IPS DF 6.9 (cell line): ENCODE measurements around the gene GPR146.

ENCODE experiments used
- DNase-seq: peaks from one replicate; pipeline ENCODE4 v3.0.0-alpha.2; 2013; ENCODE audit warnings: low read depth, low spot score
- H3K27ac ChIP-seq: one replicate; pipeline ENCODE4 v1.5.1; 2013; ENCODE audit warnings: low read length, control low read depth
- H3K27me3 ChIP-seq: 2 replicates; pipeline ENCODE4 v1.6.1; 2013; ENCODE audit warnings: mild to moderate bottlenecking, low read length; ENCODE audit not compliant: control insufficient read depth, insufficient read depth
- H3K36me3 ChIP-seq: 2 replicates; pipeline ENCODE4 v1.6.1; 2013; ENCODE audit warnings: low read length; ENCODE audit not compliant: control insufficient read depth, insufficient read depth
- H3K4me1 ChIP-seq: 2 replicates; pipeline ENCODE4 v1.6.1; 2013; ENCODE audit warnings: low read length; ENCODE audit not compliant: control insufficient read depth, insufficient read depth
- H3K4me3 ChIP-seq: 2 replicates; pipeline ENCODE4 v1.5.1; 2013; ENCODE audit warnings: mild to moderate bottlenecking, low read length
- H3K9me3 ChIP-seq: 2 replicates; pipeline ENCODE4 v1.6.1; 2013; ENCODE audit warnings: low read length, inconsistent platforms; ENCODE audit not compliant: control insufficient read depth, insufficient read depth
- WGBS: extraction: QIAGEN DNeasy Blood & Tissue Kit; methylation state at CpG from one replicate; pipeline ENCODE4 v1.1.7; 2013; ENCODE audit warnings: mixed read lengths, missing lambda C conversion rate; ENCODE audit not compliant: insufficient read length, insufficient coverage; 5-methylcytosine and 5-hydroxymethylcytosine counted together

GPR146 gene

GRCh38 chr7:1104516-1105179 lies 60.3 kb downstream of the GPR146 start:
- no peaks in the 10 kb centered on the region for H3K9me3 ChIP-seq
- H3K36me3 ChIP-seq: no peaks in the 10 kb centered on the region; the same call in 1 of the 2 replicates
- no peaks in the 10 kb centered on the region; the same call in 1 of the 2 replicates for H3K4me1 ChIP-seq

GRCh38 chr7:1105189-1105588 lies 60.8 kb downstream of the GPR146 start:
- Histone ChIP-seq H3K4me3 (no peak overlapping the region), H3K27me3 (no peaks in the 10 kb centered on the region), H3K27ac (no peak overlapping the region), H3K4me1 (no peaks in the 10 kb centered on the region; the same call in 1 of the 2 replicates), H3K36me3 (no peaks in the 10 kb centered on the region; the same call in 1 of the 2 replicates), H3K9me3 (no peaks in the 10 kb centered on the region)
- no peak for DNase-seq
- WGBS: no CpG with 5 or more reads among the region's 11 CpGs

More at GRCh38 chr7:1104516-1105179, 60.3 kb downstream of the GPR146 start:
- DNase-seq: no peak
- H3K27me3 ChIP-seq: no peaks in the 10 kb centered on the region
- WGBS: no CpG with 5 or more reads among the region's 13 CpGs
- H3K27ac ChIP-seq: no peak overlapping the region
- no peak overlapping the region for H3K4me3 ChIP-seq

- H3K9me3 ChIP-seq: no peaks in the 10 kb centered on the region
These were observed 61.9 kb downstream of the GPR146 start for GRCh38 chr7:1106063-1106792.

GRCh38 chr7:1106793-1107421 lies 62.6 kb downstream of the GPR146 start:
- no peak overlapping the region for H3K4me3 ChIP-seq
- no peaks in the 10 kb centered on the region for H3K9me3 ChIP-seq
- H3K4me1 ChIP-seq: no peaks in the 10 kb centered on the region
- WGBS: no CpG with 5 or more reads among the region's 20 CpGs
- DNase-seq: no peak
- H3K27ac ChIP-seq: no peak overlapping the region
- H3K36me3 ChIP-seq: no peaks in the 10 kb centered on the region; the same call in 1 of the 2 replicates
- H3K27me3 ChIP-seq: no peaks in the 10 kb centered on the region

More at GRCh38 chr7:1106063-1106792, 61.9 kb downstream of the GPR146 start:
- DNase-seq: no peak
- Histone ChIP-seq H3K27ac (no peak overlapping the region), H3K27me3 (no peaks in the 10 kb centered on the region), H3K36me3 (no peaks in the 10 kb centered on the region; the same call in 1 of the 2 replicates), H3K4me3 (no peak overlapping the region), H3K4me1 (no peaks in the 10 kb centered on the region)
- WGBS: no CpG with 5 or more reads among the region's 27 CpGs

- Histone ChIP-seq H3K27ac (no peak overlapping the region), H3K4me3 (no peak overlapping the region), H3K27me3 (no peaks in the 10 kb centered on the region), H3K4me1 (no peaks in the 10 kb centered on the region), H3K9me3 (no peaks in the 10 kb centered on the region), H3K36me3 (no peaks in the 10 kb centered on the region; the same call in 1 of the 2 replicates)
- DNase-seq: no peak
- no CpG with 5 or more reads among the region's 30 CpGs for whole genome bisulfite sequencing
These were observed 64.0 kb downstream of the GPR146 start for GRCh38 chr7:1108264-1108920.
